H1 (cell line): ENCODE data around the gene RAD51B. TPM values are rescaled to one million over a fixed set of nuclear protein-coding genes. Genes with fewer than 3 reads are reported as not detected.

Experiments
- polyA plus RNA-seq, 7 experiments: library from polyadenylated mRNA; depleted of rRNA in 3 of 7; stranded (reverse) in 5 of 7; unstranded in 2 of 7; fragments of >200 nt in 5 of 7; fragments of 200-250 nt in 2 of 7; gene quantifications; 1 replicate in 5 of 7; 2 replicates in 1 of 7; 4 replicates in 1 of 7; pipeline versions ENCODE4 v1.2.1 to v1.2.3, GENCODE V29; 2011 to 2013; ENCODE audit warnings: missing spikeins in 2 of 7, mixed read lengths in 2 of 7
- total RNA-seq: library from RNA; stranded (reverse); fragmentation: NEBNext Ultra II Directional; extraction: Animal tissue kit (Norgen Biotek cat#: 25700); gene quantifications from 2 replicates; pipeline ENCODE4 v1.2.1, GENCODE V29; 2021
- TF ChIP-seq, protein P1 (sequence below): fragments of 300-600 bp; sonication (generic); IDR thresholded peaks from 2 replicates; pipeline ENCODE4 v1.7.1; 2012; ENCODE audit warnings: low read length, moderate library complexity, mild to moderate bottlenecking, inconsistent platforms; ENCODE audit not compliant: insufficient replicate concordance

The RAD51B gene
- total and polyA plus RNA-seq, 2 of the 8 experiments (the other 6 are each of a cell fraction or from before 2014, with no cell fraction given): 3.9 to 14.9 TPM

GRCh38 chr14:68569970-68570409 is 750.4 kb downstream of the RAD51B start (continued):
- TF ChIP-seq, protein P1, sequence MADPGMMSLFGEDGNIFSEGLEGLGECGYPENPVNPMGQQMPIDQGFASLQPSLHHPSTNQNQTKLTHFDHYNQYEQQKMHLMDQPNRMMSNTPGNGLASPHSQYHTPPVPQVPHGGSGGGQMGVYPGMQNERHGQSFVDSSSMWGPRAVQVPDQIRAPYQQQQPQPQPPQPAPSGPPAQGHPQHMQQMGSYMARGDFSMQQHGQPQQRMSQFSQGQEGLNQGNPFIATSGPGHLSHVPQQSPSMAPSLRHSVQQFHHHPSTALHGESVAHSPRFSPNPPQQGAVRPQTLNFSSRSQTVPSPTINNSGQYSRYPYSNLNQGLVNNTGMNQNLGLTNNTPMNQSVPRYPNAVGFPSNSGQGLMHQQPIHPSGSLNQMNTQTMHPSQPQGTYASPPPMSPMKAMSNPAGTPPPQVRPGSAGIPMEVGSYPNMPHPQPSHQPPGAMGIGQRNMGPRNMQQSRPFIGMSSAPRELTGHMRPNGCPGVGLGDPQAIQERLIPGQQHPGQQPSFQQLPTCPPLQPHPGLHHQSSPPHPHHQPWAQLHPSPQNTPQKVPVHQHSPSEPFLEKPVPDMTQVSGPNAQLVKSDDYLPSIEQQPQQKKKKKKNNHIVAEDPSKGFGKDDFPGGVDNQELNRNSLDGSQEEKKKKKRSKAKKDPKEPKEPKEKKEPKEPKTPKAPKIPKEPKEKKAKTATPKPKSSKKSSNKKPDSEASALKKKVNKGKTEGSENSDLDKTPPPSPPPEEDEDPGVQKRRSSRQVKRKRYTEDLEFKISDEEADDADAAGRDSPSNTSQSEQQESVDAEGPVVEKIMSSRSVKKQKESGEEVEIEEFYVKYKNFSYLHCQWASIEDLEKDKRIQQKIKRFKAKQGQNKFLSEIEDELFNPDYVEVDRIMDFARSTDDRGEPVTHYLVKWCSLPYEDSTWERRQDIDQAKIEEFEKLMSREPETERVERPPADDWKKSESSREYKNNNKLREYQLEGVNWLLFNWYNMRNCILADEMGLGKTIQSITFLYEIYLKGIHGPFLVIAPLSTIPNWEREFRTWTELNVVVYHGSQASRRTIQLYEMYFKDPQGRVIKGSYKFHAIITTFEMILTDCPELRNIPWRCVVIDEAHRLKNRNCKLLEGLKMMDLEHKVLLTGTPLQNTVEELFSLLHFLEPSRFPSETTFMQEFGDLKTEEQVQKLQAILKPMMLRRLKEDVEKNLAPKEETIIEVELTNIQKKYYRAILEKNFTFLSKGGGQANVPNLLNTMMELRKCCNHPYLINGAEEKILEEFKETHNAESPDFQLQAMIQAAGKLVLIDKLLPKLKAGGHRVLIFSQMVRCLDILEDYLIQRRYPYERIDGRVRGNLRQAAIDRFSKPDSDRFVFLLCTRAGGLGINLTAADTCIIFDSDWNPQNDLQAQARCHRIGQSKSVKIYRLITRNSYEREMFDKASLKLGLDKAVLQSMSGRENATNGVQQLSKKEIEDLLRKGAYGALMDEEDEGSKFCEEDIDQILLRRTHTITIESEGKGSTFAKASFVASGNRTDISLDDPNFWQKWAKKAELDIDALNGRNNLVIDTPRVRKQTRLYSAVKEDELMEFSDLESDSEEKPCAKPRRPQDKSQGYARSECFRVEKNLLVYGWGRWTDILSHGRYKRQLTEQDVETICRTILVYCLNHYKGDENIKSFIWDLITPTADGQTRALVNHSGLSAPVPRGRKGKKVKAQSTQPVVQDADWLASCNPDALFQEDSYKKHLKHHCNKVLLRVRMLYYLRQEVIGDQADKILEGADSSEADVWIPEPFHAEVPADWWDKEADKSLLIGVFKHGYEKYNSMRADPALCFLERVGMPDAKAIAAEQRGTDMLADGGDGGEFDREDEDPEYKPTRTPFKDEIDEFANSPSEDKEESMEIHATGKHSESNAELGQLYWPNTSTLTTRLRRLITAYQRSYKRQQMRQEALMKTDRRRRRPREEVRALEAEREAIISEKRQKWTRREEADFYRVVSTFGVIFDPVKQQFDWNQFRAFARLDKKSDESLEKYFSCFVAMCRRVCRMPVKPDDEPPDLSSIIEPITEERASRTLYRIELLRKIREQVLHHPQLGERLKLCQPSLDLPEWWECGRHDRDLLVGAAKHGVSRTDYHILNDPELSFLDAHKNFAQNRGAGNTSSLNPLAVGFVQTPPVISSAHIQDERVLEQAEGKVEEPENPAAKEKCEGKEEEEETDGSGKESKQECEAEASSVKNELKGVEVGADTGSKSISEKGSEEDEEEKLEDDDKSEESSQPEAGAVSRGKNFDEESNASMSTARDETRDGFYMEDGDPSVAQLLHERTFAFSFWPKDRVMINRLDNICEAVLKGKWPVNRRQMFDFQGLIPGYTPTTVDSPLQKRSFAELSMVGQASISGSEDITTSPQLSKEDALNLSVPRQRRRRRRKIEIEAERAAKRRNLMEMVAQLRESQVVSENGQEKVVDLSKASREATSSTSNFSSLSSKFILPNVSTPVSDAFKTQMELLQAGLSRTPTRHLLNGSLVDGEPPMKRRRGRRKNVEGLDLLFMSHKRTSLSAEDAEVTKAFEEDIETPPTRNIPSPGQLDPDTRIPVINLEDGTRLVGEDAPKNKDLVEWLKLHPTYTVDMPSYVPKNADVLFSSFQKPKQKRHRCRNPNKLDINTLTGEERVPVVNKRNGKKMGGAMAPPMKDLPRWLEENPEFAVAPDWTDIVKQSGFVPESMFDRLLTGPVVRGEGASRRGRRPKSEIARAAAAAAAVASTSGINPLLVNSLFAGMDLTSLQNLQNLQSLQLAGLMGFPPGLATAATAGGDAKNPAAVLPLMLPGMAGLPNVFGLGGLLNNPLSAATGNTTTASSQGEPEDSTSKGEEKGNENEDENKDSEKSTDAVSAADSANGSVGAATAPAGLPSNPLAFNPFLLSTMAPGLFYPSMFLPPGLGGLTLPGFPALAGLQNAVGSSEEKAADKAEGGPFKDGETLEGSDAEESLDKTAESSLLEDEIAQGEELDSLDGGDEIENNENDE: no peak
- TF ChIP-seq, all 59 proteins: peak for 0
